A673 (cell line): ENCODE measurements around the gene ABR. TPM values are rescaled to one million over a fixed set of nuclear protein-coding genes. Genes with fewer than 3 reads are reported as not detected.
"Not testable (repeated sequence)": the region's sequence is repeated elsewhere in the genome, so short reads cannot be mapped to it uniquely, and the experiment has no call there.

Experiments used
- BruUV-seq: library from RNA; stranded (reverse); fragments of 400-500 nt; replicated peaks from 2 replicates; lab custom pipeline; 2021; lab: Mats Ljungman, UMichigan
- CTCF ChIA-PET: fragments of 300-600 bp; sonication (Branson Sonifier 250); formaldehyde crosslinking; loops from one replicate; lab custom pipeline; 2022; ENCODE audit warnings: antibody characterized with exemption; lab: Charles Lee
- POLR2A ChIA-PET: fragments of 300-600 bp; sonication (Branson Sonifier 250); formaldehyde crosslinking; loops from one replicate; lab custom pipeline; 2022; ENCODE audit warnings: antibody characterized with exemption; ENCODE audit not compliant: low non-redundant PET; lab: Charles Lee
- DNase-seq: peaks from one replicate; pipeline ENCODE4 v3.0.0-alpha.2; 2015; ENCODE audit warnings: low spot score
- H3K27ac ChIP-seq: fragments of 200-600 bp; sonication (generic); 2 replicates; pipeline ENCODE4 v1.5.1; 2016; ENCODE audit warnings: mixed run types, low read depth, mild to moderate bottlenecking, mixed read lengths, antibody characterized with exemption, low read length; ENCODE audit not compliant: poor library complexity, severe bottlenecking
- H3K27me3 ChIP-seq: fragments of 200-600 bp; sonication (generic); replicated peaks from 2 replicates; pipeline ENCODE4 v1.6.1; 2017; ENCODE audit warnings: mixed run types, low read depth, mild to moderate bottlenecking, mixed read lengths, antibody characterized with exemption, low read length; ENCODE audit not compliant: insufficient read depth, poor library complexity
- H3K36me3 ChIP-seq: fragments of 200-600 bp; sonication (generic); 2 replicates; pipeline ENCODE4 v1.6.1; 2016; ENCODE audit warnings: mixed run types, mild to moderate bottlenecking, mixed read lengths, antibody characterized with exemption, low read length; ENCODE audit not compliant: insufficient read depth, poor library complexity, severe bottlenecking
- H3K4me1 ChIP-seq: fragments of 200-600 bp; sonication (generic); 2 replicates; pipeline ENCODE4 v1.6.1; 2017; ENCODE audit warnings: mixed run types, mild to moderate bottlenecking, mixed read lengths, antibody characterized with exemption, low read length; ENCODE audit not compliant: insufficient read depth, poor library complexity, severe bottlenecking
- H3K4me3 ChIP-seq: fragments of 200-600 bp; sonication (generic); 2 replicates; pipeline ENCODE4 v1.5.1; 2016; ENCODE audit warnings: low read depth, mixed run types, mild to moderate bottlenecking, mixed read lengths, low read length; ENCODE audit not compliant: poor library complexity, severe bottlenecking
- H3K9me3 ChIP-seq: fragments of 200-600 bp; sonication (generic); 2 replicates; pipeline ENCODE4 v1.6.1; 2016; ENCODE audit warnings: mixed run types, low read depth, mild to moderate bottlenecking, mixed read lengths, antibody characterized with exemption, low read length; ENCODE audit not compliant: poor library complexity, severe bottlenecking
- CTCF ChIP-seq: fragments of 300-800, 200-600 bp; sonication (generic); conservative IDR thresholded peaks from 2 replicates; pipeline ENCODE4 v1.5.1; 2017; ENCODE audit warnings: low read depth, mild to moderate bottlenecking, antibody characterized with exemption, low read length, moderate library complexity, mixed read lengths
- EZH2 ChIP-seq: fragments of 200-600 bp; sonication (generic); IDR thresholded peaks from 2 replicates; pipeline ENCODE4 v1.6.1; 2017; ENCODE audit warnings: borderline replicate concordance, low read depth, mild to moderate bottlenecking, mixed read lengths, antibody characterized with exemption, low read length; ENCODE audit not compliant: poor library complexity, severe bottlenecking
- intact Hi-C: fragments of 100-400 bp; cut with micrococcal nuclease; formaldehyde crosslinking; loops from one replicate; pipeline ENCODE4 v1.10.0; 2022; ENCODE audit not compliant: unreplicated experiment
- total RNA-seq: library from RNA; stranded (reverse); gene quantifications from 2 replicates; pipeline ENCODE4 v1.2.3, GENCODE V29; 2021

ABR gene
- total RNA-seq, 1 experiment from 2014 or later: 47.6 TPM

- Histone ChIP-seq H3K9me3 (no peaks in the 10 kb centered on the region), H3K27me3 (no peaks in the 10 kb centered on the region), H3K27ac (no peak overlapping the region), H3K4me3 (no peak overlapping the region), H3K4me1 (no peaks in the 10 kb centered on the region), H3K36me3 (no peaks in the 10 kb centered on the region)
- intact Hi-C loops: loop anchor here (10.0 kb wide), 1 partner anchor 45 kb away; no protein-coding TSS in a partner anchor
- no peak for TF ChIP-seq CTCF
- TF ChIP-seq EZH2: no peak
- POLR2A ChIA-PET: no interaction called here
- no peak for DNase-seq
- CTCF ChIA-PET: interaction anchor here (0.9 kb wide), 1 partner anchor 9 kb away, joined by 3 read pairs; no protein-coding TSS in a partner anchor
- no TSS peak for BruUV-seq
Measured at GRCh38 chr17:1049446-1050225, 130.1 kb downstream of the ABR start.

- POLR2A ChIA-PET, H3K27ac ChIP-seq, BruUV-seq, CTCF ChIA-PET, H3K4me1 ChIP-seq, H3K4me3 ChIP-seq, H3K9me3 ChIP-seq, intact Hi-C loops, H3K36me3 ChIP-seq, H3K27me3 ChIP-seq, DNase-seq: not testable (repeated sequence)
Measured at GRCh38 chr17:1048516-1049115, 131.2 kb downstream of the ABR start.

GRCh38 chr17:1047879-1048470, 131.8 kb downstream of the ABR start:
- BruUV-seq: no TSS peak
- H3K4me3 ChIP-seq: no peak overlapping the region

More at GRCh38 chr17:1047879-1048470, 131.8 kb downstream of the ABR start:
- H3K9me3 ChIP-seq: no peaks in the 10 kb centered on the region
- ChIA-PET POLR2A (no interaction called here), CTCF (no interaction called here)
- intact Hi-C loops: no loop called here
- no peaks in the 10 kb centered on the region for H3K36me3 ChIP-seq
- TF ChIP-seq EZH2 (no peak), CTCF (no peak)
- H3K27me3 ChIP-seq: no peaks in the 10 kb centered on the region
- H3K4me1 ChIP-seq: peaks cover 8% of the 10 kb centered on the region
- no peak overlapping the region for H3K27ac ChIP-seq
- no peak for DNase-seq
